Adrenal gland (tissue), 12 donors: Measurements from ENCODE around the gene CAPN8. TPM values are rescaled to one million over a fixed set of nuclear protein-coding genes. Genes with fewer than 3 reads are reported as not detected.

Experiments
- DNase-seq, 7 donors: peaks; one replicate each; pipeline ENCODE4 v3.0.0-alpha.2; 2019 to 2020
- H3K27ac ChIP-seq, 5 donors: fragments of 200-600 bp; sonication (generic) in 4 of 5; 1 replicate in 3 of 5; 2 replicates in 2 of 5; pipeline versions ENCODE4 v1.5.1 to v1.8.0; 2016 to 2020; ENCODE audit warnings: mild to moderate bottlenecking in 1 of 5
- H3K27me3 ChIP-seq: fragments of 200-600 bp; 2 replicates; pipeline ENCODE4 v1.8.0; 2021
- H3K36me3 ChIP-seq, 2 donors: fragments of 200-600 bp; replicated peaks in 1 of 2; 1 replicate in 1 of 2; 2 replicates in 1 of 2; pipeline versions ENCODE4 v1.5.1 to v1.8.0; 2018 to 2022
- H3K4me1 ChIP-seq, 2 donors: fragments of 200-600 bp; replicated peaks in 1 of 2; 1 replicate in 1 of 2; 2 replicates in 1 of 2; pipeline versions ENCODE4 v1.5.1 to v1.8.0; 2018 to 2021
- H3K4me3 ChIP-seq, 4 donors: fragments of 200-600 bp; sonication (generic) in 3 of 4; one replicate each; pipeline ENCODE4 v1.5.1; 2016 to 2018
- H3K9me3 ChIP-seq, 3 donors: fragments of 200-600 bp; sonication (generic) in 1 of 3; replicated peaks in 1 of 3; 1 replicate in 2 of 3; 2 replicates in 1 of 3; pipeline versions ENCODE4 v1.5.1 to v1.8.0; 2016 to 2021
- POLR2A ChIP-seq, 2 donors: fragments of 450-650 bp; IDR thresholded peaks; one replicate each; pipeline ENCODE4 v1.6.1; 2017; ENCODE audit warnings: antibody characterized with exemption in 2 of 2, mild to moderate bottlenecking in 2 of 2, moderate library complexity in 1 of 2
- WGBS, 4 donors: extraction: QIAGEN DNeasy Blood & Tissue Kit in 2 of 4; methylation state at CpG; one replicate each; pipeline versions ENCODE4 v1.1.5 to v1.1.7; 2013 to 2017; 5-methylcytosine and 5-hydroxymethylcytosine counted together
- intact Hi-C, 2 donors: fragments of 100-400 bp; cut with DNase I; formaldehyde crosslinking; loops; one replicate each; pipeline versions ENCODE4 v1.14.1 to v1.15.0; 2022 to 2023
- polyA plus RNA-seq, 3 donors: library from polyadenylated mRNA; stranded (reverse); fragments of 200-250 nt in 2 of 3; fragments of 350-450 nt in 1 of 3; fragmentation: Illumina TruSeq in 1 of 3; extraction: RNeasy Lipid Tissue Mini Kit (QIAGEN cat#74804) in 1 of 3; gene quantifications; one replicate each; pipeline ENCODE4 v1.2.3, GENCODE V29; 2013 to 2014
- total RNA-seq, 9 donors: library from RNA; depleted of rRNA in 4 of 9; stranded (reverse); fragments of >200 nt in 4 of 9; fragments of 120-200 nt in 1 of 9; fragmentation: NEBNext Ultra II Directional in 1 of 9; extraction: Animal tissue kit (Norgen Biotek cat#: 25700) in 1 of 9; gene quantifications; one replicate each; pipeline versions ENCODE4 v1.1.0 to v1.2.4, GENCODE V29; 2013 to 2023
- TF ChIP-seq, protein P1 (sequence below), 6 experiments: fragments of 450-650 bp in 4 of 6; fragments of 200-600 bp in 2 of 6; sonication (generic) in 1 of 6; IDR thresholded peaks; 1 replicate in 5 of 6; 2 replicates in 1 of 6; pipeline versions ENCODE4 v1.5.1 to v1.8.0; 2016 to 2021; ENCODE audit warnings: antibody characterized with exemption in 6 of 6, mild to moderate bottlenecking in 2 of 6, moderate library complexity in 1 of 6
- donor health status: healthy with polysubstance abuse.
- donor health status: Bipolar disorder and iron deficiency.
- donor health status: DM: yes; HTN: yes; CAD: no.
- donor health status: DM: no; HTN: no; CAD: no.
- donor health status: DM: no; HTN: no; CAD: no.
- donor health status: DM: yes; HTN: yes; CAD: no.

CAPN8 gene
- total and polyA plus RNA-seq, 12 donors = 0.14 to 1.7 (median 0.79) TPM; not detected in 4

DNA sequence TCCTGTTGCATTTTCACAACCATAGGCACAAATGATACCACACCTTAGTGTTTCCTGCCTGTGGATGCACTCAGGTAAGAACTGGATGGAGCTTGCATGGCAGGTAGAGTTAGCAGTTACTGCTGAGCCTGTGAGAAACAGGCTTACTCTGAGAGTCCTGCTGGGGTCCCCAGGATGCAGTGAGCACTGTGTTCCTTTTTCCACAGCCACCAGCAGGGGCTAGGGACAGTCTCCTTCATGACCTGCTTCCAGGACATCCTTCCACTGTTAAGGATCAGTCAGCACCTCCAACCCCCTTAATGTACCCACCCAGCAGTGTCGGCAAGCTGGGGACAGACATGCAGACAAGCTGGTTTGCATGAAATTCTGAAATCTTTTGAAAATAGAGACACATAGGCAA is 16.3 kb downstream of the CAPN8 start:
- Histone ChIP-seq H3K9me3 (no peaks in the 10 kb centered on the region), H3K27ac (no peak overlapping the region), H3K4me1 (no peaks in the 10 kb centered on the region), H3K4me3 (no peak overlapping the region), H3K36me3 (no peaks in the 10 kb centered on the region), H3K27me3 (no peaks in the 10 kb centered on the region)
- WGBS, 4 donors = 0% methylated on average over 1 of the region's 1 CpG
- TF ChIP-seq POLR2A (IDR thresholded peaks at IDR 0.05) = no peak
- TF ChIP-seq, protein P1, sequence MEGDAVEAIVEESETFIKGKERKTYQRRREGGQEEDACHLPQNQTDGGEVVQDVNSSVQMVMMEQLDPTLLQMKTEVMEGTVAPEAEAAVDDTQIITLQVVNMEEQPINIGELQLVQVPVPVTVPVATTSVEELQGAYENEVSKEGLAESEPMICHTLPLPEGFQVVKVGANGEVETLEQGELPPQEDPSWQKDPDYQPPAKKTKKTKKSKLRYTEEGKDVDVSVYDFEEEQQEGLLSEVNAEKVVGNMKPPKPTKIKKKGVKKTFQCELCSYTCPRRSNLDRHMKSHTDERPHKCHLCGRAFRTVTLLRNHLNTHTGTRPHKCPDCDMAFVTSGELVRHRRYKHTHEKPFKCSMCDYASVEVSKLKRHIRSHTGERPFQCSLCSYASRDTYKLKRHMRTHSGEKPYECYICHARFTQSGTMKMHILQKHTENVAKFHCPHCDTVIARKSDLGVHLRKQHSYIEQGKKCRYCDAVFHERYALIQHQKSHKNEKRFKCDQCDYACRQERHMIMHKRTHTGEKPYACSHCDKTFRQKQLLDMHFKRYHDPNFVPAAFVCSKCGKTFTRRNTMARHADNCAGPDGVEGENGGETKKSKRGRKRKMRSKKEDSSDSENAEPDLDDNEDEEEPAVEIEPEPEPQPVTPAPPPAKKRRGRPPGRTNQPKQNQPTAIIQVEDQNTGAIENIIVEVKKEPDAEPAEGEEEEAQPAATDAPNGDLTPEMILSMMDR (IDR thresholded peaks at IDR 0.05) = no peak
- no peak for DNase-seq
- intact Hi-C loops = no loop called here

DNA sequence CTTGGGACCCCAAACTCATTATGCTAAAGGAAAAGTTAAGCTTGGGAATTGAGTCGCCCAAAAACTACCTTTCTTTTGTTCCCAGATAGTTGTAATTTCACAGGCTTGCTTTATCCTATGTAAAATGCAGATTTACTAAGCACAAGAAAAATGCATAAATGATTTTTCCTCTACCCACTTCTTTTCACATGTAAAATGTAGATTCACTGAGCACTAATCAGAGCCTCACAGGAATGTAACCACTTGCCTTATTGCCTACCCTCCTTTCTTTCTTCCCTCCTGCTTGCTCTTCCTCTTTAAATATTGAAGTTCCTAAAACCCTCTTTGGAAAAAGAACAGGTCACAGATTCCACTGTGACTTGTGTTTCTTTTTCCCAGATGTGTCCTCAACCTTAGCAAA is 18.3 kb downstream of the CAPN8 start:
- WGBS, 4 donors = 71 to 81% (median 77%) methylated on average over 1 of the region's 1 CpG
- TF ChIP-seq, protein P1 (IDR thresholded peaks at IDR 0.05) = no peak
- no peak for TF ChIP-seq POLR2A (IDR thresholded peaks at IDR 0.05)
- Histone ChIP-seq H3K27me3 (no peaks in the 10 kb centered on the region), H3K4me1 (no peaks in the 10 kb centered on the region), H3K36me3 (no peaks in the 10 kb centered on the region), H3K4me3 (no peak overlapping the region), H3K9me3 (no peaks in the 10 kb centered on the region), H3K27ac (no peak overlapping the region)
- DNase-seq = no peak
- intact Hi-C loops = no loop called here

DNA sequence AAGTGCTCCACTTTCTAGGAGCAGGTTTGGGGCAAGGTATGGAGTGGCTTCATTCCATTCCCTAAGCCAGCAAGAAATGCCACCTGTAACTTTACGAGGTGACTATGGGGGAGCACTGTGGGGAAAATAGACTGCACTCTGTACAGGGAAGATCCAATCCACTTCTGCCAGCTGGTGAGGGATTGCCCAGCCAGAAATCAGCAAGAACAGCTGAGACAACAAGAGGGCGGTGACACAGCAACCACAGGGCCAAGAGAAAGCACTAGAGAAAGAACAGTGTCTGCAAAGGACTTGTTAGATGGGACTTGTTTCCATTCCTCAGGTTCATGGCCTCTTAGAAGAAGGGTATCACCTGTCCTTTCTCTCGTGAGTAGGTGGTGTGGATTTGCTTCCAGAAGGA is 19.6 kb downstream of the CAPN8 start:
- H3K27ac ChIP-seq = no peak overlapping the region
- H3K36me3 ChIP-seq = no peaks in the 10 kb centered on the region
- no peaks in the 10 kb centered on the region for H3K4me1 ChIP-seq
- no peaks in the 10 kb centered on the region for H3K9me3 ChIP-seq
- DNase-seq = no peak
- H3K27me3 ChIP-seq = no peaks in the 10 kb centered on the region
- TF ChIP-seq, protein P1 (IDR thresholded peaks at IDR 0.05) = no peak
- no peak for TF ChIP-seq POLR2A (IDR thresholded peaks at IDR 0.05)
- WGBS, 4 donors = 72 to 81% (median 74%) methylated on average over 3 of the region's 3 CpGs
- intact Hi-C loops = no loop called here
- no peak overlapping the region for H3K4me3 ChIP-seq

DNA sequence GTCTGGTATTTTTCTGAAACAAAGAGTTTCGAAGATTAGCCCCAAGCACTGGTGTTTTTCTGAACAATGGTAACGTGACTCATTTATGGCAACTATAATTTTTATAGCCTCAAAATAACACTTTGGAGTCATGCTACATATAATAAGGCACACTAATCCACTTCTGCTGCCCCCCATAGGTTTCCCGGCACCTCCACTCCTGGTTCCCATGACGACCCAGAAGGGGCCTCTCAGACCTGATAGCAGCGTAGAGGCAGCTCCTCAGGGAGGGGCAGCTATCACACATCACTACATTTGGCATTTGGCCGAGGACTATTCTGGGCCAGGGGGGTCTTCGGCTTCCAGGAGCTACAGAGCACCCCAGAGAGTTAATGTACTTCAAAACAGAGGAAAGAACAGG is 23.3 kb downstream of the CAPN8 start:
- no peaks in the 10 kb centered on the region for H3K9me3 ChIP-seq
- 64 to 82% (median 73%) methylated on average over 6 to 7 of the region's 7 CpGs for WGBS, 4 donors
- H3K4me1 ChIP-seq = no peaks in the 10 kb centered on the region
- no peak for TF ChIP-seq POLR2A (IDR thresholded peaks at IDR 0.05)
- TF ChIP-seq, protein P1 (IDR thresholded peaks at IDR 0.05) = no peak
- intact Hi-C loops = no loop called here
- H3K27me3 ChIP-seq = no peaks in the 10 kb centered on the region
- H3K36me3 ChIP-seq = no peaks in the 10 kb centered on the region
- DNase-seq = no peak
- no peak overlapping the region for H3K27ac ChIP-seq
- H3K4me3 ChIP-seq = no peak overlapping the region
